HUES48 (cell line): ENCODE results near the gene NOP10.

Experiments used
- H3K27ac ChIP-seq: one replicate; pipeline ENCODE4 v1.7.0; 2013; ENCODE audit warnings: low read depth, low read length, inconsistent platforms
- H3K27me3 ChIP-seq: 2 replicates; pipeline ENCODE4 v1.6.1; 2013; ENCODE audit warnings: mild to moderate bottlenecking, low read length; ENCODE audit not compliant: control insufficient read depth, insufficient read depth
- H3K36me3 ChIP-seq: 2 replicates; pipeline ENCODE4 v1.6.1; 2013; ENCODE audit warnings: low read length; ENCODE audit not compliant: control insufficient read depth, insufficient read depth
- H3K4me1 ChIP-seq: 2 replicates; pipeline ENCODE4 v1.6.1; 2013; ENCODE audit warnings: mild to moderate bottlenecking, low read length; ENCODE audit not compliant: control insufficient read depth, insufficient read depth
- H3K4me3 ChIP-seq: 2 replicates; pipeline ENCODE4 v1.5.1; 2013; ENCODE audit warnings: mild to moderate bottlenecking, low read depth, low read length
- H3K9ac ChIP-seq: 2 replicates; pipeline ENCODE4 v1.6.1; 2013; ENCODE audit warnings: mild to moderate bottlenecking, low read depth, low read length, moderate library complexity
- H3K9me3 ChIP-seq: 2 replicates; pipeline ENCODE4 v1.6.1; 2013; ENCODE audit warnings: low read length; ENCODE audit not compliant: control insufficient read depth, insufficient read depth

The NOP10 gene

DNA sequence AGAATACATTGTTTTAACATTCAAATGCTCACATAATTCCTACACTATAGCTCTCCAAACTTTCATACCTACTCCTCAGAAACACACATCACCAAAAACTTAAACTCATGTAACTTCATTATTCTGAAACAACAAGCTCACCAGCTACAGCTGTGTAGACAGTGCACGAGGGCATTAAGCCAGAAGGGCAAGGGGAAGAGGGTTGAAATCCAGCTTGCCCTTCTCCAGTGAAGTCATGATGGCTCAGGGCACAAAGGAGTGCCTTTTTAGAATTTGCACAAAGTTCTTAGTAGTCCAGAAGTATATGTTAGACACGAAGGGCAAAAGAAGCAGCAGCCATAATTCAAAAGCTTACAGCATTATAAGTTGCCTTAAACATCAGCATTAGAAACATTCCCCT is 13.9 kb downstream of the NOP10 start:
- Histone ChIP-seq H3K36me3 (no peaks in the 10 kb centered on the region), H3K9ac (no peak overlapping the region), H3K27ac (no peak overlapping the region), H3K27me3 (no peaks in the 10 kb centered on the region), H3K4me1 (no peaks in the 10 kb centered on the region), H3K4me3 (no peak overlapping the region), H3K9me3 (no peaks in the 10 kb centered on the region)

- Histone ChIP-seq H3K9ac (no peak overlapping the region), H3K27me3 (no peaks in the 10 kb centered on the region), H3K4me1 (no peaks in the 10 kb centered on the region), H3K4me3 (no peak overlapping the region), H3K9me3 (no peaks in the 10 kb centered on the region), H3K27ac (no peak overlapping the region), H3K36me3 (no peaks in the 10 kb centered on the region)
Measured at GRCh38 chr15:34327906-34328305, 15.0 kb downstream of the NOP10 start.

GRCh38 chr15:34325368-34325767 is 17.6 kb downstream of the NOP10 start:
- Histone ChIP-seq H3K27me3 (no peaks in the 10 kb centered on the region), H3K4me1 (no peaks in the 10 kb centered on the region), H3K27ac (no peak overlapping the region), H3K9me3 (no peaks in the 10 kb centered on the region), H3K4me3 (no peak overlapping the region), H3K36me3 (no peaks in the 10 kb centered on the region), H3K9ac (no peak overlapping the region)

- Histone ChIP-seq H3K9ac (no peak overlapping the region), H3K4me3 (no peak overlapping the region), H3K4me1 (no peaks in the 10 kb centered on the region), H3K27me3 (no peaks in the 10 kb centered on the region), H3K36me3 (no peaks in the 10 kb centered on the region), H3K27ac (no peak overlapping the region), H3K9me3 (no peaks in the 10 kb centered on the region)
Measured at GRCh38 chr15:34324933-34325332, 18.0 kb downstream of the NOP10 start.

DNA sequence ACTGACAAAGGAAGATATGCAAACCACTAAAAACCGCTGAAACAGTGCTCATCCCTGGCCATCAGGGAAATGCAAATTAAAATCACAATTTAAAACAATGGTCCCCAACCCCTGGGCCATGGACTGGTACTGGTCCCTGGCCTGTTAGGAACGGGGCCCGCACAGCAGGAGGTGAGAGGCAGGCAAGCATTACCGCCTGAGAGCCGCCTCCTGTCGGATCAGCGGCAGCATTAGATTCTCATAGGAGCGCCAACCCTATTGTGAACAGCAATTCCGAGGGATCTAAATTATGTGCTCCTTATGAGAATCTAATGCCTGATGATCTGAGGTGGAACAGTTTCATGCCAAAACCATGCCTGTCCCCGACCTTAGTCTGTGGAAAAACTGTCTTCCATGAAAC is 19.7 kb downstream of the NOP10 start:
- no peaks in the 10 kb centered on the region for H3K36me3 ChIP-seq
- H3K4me1 ChIP-seq: 0 out of 2 replicates have a peak, but pooled peaks cover 6% of the 10 kb centered on the region
- no peak overlapping the region for H3K4me3 ChIP-seq
- no peak overlapping the region for H3K27ac ChIP-seq
- no peaks in the 10 kb centered on the region for H3K9me3 ChIP-seq
- H3K9ac ChIP-seq: no peak overlapping the region
- no peaks in the 10 kb centered on the region for H3K27me3 ChIP-seq

GRCh38 chr15:34318277-34319079 is 24.5 kb downstream of the NOP10 start:
- H3K4me3 ChIP-seq: peak overlapping the region; percentile 65
- H3K9me3 ChIP-seq: no peaks in the 10 kb centered on the region
- H3K27ac ChIP-seq: peak overlapping the region; percentile 17
- no peaks in the 10 kb centered on the region for H3K27me3 ChIP-seq
- H3K4me1 ChIP-seq: 0 out of 2 replicates have a peak, but pooled peaks cover 8% of the 10 kb centered on the region
- H3K36me3 ChIP-seq: no peaks in the 10 kb centered on the region
- peak overlapping the region; percentile 55 for H3K9ac ChIP-seq

DNA sequence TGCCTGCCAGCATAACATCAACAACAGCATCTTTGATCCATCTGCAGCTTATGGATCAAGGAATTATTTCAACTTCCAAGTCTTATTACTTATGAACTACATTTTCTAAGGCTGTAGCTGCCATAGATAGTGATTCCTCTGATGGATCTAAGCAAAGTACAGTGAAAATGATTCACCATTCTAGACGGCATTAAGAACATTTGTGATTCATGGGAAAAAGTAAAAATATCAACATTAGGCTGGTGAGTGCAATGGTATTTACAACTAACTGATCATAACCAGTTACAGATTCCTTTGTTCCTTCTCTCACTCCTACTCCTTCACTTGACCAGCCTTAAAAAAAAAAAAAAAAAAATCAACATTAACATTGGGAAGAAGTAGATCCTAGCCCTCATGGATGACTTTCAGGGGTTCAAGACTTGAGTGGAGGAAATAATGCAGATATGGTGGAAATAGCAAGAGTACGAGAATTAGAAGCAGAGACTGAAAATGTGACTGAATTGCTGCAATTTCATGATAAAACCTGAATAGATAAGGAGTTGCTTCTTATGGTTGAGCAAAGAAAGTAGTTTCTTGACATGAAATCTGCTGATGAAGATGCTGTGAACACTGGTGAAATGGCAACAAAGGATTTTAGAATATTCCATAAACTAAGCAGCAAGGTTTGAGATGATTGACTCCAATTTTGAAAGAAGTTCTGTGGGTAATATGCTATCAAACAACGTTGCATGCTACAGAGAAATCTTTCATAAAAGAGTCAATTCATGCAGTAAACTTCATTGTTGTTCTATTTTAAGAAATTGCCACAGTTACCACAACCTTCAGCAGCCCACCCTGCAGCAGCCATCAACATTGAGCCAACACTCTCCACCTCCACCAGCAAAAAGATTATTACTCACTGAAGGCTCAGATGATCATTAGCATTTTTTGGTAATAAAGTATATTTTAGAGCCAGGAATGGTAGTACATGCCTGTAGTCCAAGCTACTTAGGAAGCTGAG is 28.1 kb downstream of the NOP10 start:
- 0 out of 2 replicates have a peak, but pooled peaks cover 8% of the 10 kb centered on the region for H3K4me1 ChIP-seq
- H3K36me3 ChIP-seq: no peaks in the 10 kb centered on the region
- H3K27me3 ChIP-seq: no peaks in the 10 kb centered on the region
- no peak overlapping the region for H3K27ac ChIP-seq
- H3K9ac ChIP-seq: no peak overlapping the region
- H3K4me3 ChIP-seq: no peak overlapping the region
- no peaks in the 10 kb centered on the region for H3K9me3 ChIP-seq

GRCh38 chr15:34311563-34311962 is 31.4 kb downstream of the NOP10 start:
- Histone ChIP-seq H3K27ac (no peak overlapping the region), H3K4me3 (no peak overlapping the region), H3K9me3 (no peaks in the 10 kb centered on the region), H3K36me3 (no peaks in the 10 kb centered on the region), H3K9ac (no peak overlapping the region), H3K4me1 (no peaks in the 10 kb centered on the region), H3K27me3 (no peaks in the 10 kb centered on the region)

GRCh38 chr15:34304613-34305012 is 38.3 kb downstream of the NOP10 start:
- H3K36me3 ChIP-seq: no peaks in the 10 kb centered on the region
- no peaks in the 10 kb centered on the region for H3K4me1 ChIP-seq
- H3K9me3 ChIP-seq: no peaks in the 10 kb centered on the region
- no peak overlapping the region for H3K4me3 ChIP-seq
- H3K9ac ChIP-seq: no peak overlapping the region
- no peak overlapping the region for H3K27ac ChIP-seq
- H3K27me3 ChIP-seq: no peaks in the 10 kb centered on the region

DNA sequence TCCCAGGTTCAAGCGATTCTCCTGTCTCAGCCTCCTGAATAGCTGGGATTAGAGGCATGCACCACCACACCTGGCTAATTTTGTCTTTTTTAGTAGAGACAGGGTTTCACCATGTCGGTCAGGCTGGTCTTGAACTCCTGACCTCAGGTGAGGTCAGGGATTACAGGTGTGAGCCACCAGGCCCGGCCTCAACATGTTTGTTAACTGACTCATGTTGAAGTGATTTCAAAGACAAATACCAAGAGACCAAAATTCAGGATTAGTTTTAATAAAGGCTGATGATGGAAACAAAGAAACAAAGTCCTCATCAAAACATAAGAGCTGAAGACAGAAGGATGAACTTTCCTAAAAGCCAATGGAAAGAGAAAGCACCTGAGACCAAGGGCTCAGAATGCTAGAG is 41.9 kb downstream of the NOP10 start:
- no peak overlapping the region for H3K9ac ChIP-seq
- no peaks in the 10 kb centered on the region for H3K27me3 ChIP-seq
- H3K4me1 ChIP-seq: no peaks in the 10 kb centered on the region
- no peak overlapping the region for H3K27ac ChIP-seq
- H3K9me3 ChIP-seq: no peaks in the 10 kb centered on the region
- no peak overlapping the region for H3K4me3 ChIP-seq
- H3K36me3 ChIP-seq: no peaks in the 10 kb centered on the region

GRCh38 chr15:34297059-34297458 is 45.9 kb downstream of the NOP10 start:
- no peaks in the 10 kb centered on the region for H3K27me3 ChIP-seq
- H3K9ac ChIP-seq: no peak overlapping the region
- H3K4me3 ChIP-seq: no peak overlapping the region
- H3K36me3 ChIP-seq: no peaks in the 10 kb centered on the region
- H3K9me3 ChIP-seq: no peaks in the 10 kb centered on the region
- no peak overlapping the region for H3K27ac ChIP-seq
- H3K4me1 ChIP-seq: no peaks in the 10 kb centered on the region
